ENCODE results near the gene COPZ2.

Gene COPZ2

DNA sequence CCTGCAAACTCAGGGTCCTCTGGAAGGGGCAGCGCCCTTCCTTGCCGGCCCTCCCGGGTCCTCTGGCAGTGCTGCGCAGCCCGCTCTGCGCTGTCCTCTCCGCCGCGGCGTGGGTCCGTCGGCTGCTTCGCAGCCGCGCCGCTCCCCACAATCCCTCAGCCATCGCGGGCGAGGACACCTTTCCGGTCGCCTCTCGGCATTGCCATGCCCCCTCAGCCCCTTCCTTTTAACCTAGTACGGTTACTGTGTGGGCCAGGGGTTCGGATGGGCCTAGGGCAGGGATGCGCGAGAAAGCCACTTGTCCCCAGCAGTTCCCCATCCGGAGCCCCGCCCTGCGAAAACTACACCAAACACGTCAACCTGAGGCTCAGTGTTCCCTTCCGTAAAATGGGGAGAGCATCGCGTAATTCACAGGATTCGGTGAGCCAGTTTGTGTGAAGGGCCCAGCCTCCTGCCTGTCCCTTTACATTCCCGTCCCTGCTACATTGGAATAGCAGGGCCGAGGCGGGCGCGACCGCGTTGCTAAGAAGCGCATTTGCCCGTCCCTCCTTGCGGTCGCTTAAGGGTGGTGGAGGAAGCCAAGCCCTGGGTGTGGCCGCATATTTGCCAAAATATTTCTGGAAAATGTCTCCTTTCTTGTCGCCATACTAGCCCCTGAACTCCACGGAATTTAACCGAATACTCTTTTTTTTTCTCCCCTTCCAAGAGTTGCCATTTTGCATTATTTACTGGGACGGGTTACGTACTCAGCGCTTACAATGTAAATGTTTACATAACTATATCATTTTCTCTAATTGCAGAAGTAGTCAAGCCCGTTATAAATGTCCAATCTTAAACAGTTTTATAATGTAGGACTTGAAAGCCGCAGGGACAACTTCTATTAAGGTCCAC is 13.2 kb downstream of the COPZ2 start:
- peak overlapping the region; percentile 77; the same call in 1 of the 2 replicates for H3K27ac ChIP-seq (ENCODE audit: extremely low read depth, low read depth, low read length)
- no peaks in the 10 kb centered on the region for H3K9me3 ChIP-seq (ENCODE audit: control insufficient read depth, insufficient read depth, low read depth, low read length)
- ChIA-PET CTCF (interaction anchor here (0.5 to 15.5 kb wide), 33 partner anchors 12 to 1140 kb away, joined by 3 to 386 read pairs (median 6); partner anchors contain the start of genes NFE2L1 and PNPO), POLR2A (interaction anchor here (0.6 to 2.2 kb wide), 11 partner anchors 22 to 855 kb away, joined by 3 to 22 read pairs (median 6); partner anchors contain the start of genes NFE2L1 and PNPO)
- peak overlapping the region; percentile 42 for H3K4me3 ChIP-seq (ENCODE audit: low read depth, low read length)
- no peaks in the 10 kb centered on the region for H3K36me3 ChIP-seq (ENCODE audit: control insufficient read depth in 2 of 2, insufficient read depth in 1 of 2, low read length in 2 of 2)
- H3K4me1 ChIP-seq (ENCODE audit: control insufficient read depth, insufficient read depth, low read length) = peaks cover 14% of the 10 kb centered on the region
- TF ChIP-seq ZNF548 (tag by site-specific recombination; IDR thresholded peaks at IDR 0.05) (no peak), ZBTB1 (tag by site-specific recombination; IDR thresholded peaks at IDR 0.05) (0 out of 2 replicates have a peak, but pooled peaks have one; percentile 10), ZNF354C (tag by site-specific recombination; IDR thresholded peaks at IDR 0.05; ENCODE audit: borderline replicate concordance, low read depth) (no peak), YY1 (tag by site-specific recombination; IDR thresholded peaks at IDR 0.05) (peak; percentile 34; the same call in 1 of the 2 replicates), KLF1 (tag by site-specific recombination; IDR thresholded peaks at IDR 0.05) (peak; percentile 97), ZNF335 (tag by site-specific recombination; conservative IDR thresholded peaks at IDR 0.05) (peak; percentile 79), ZNF211 (tag by site-specific recombination; IDR thresholded peaks at IDR 0.05; ENCODE audit: low read depth) (no peak), ZFHX2 (tag by site-specific recombination; conservative IDR thresholded peaks at IDR 0.05) (0 out of 2 replicates have a peak, but pooled peaks have one; percentile 25), YY2 (tag by site-specific recombination; IDR thresholded peaks at IDR 0.05) (peak; percentile 62; the same call in 1 of the 2 replicates), ZBTB17 (tag by site-specific recombination; IDR thresholded peaks at IDR 0.05) (0 out of 2 replicates have a peak, but pooled peaks have one; percentile 3), ZNF341 (tag by site-specific recombination; IDR thresholded peaks at IDR 0.05; ENCODE audit: low read depth) (peak; percentile 8; the same call in 1 of the 2 replicates), ZNF10 (tag by site-specific recombination; IDR thresholded peaks at IDR 0.05) (0 out of 2 replicates have a peak, but pooled peaks have one; percentile 12), ZFP37 (tag by site-specific recombination; IDR thresholded peaks at IDR 0.05) (0 out of 2 replicates have a peak, but pooled peaks have one; percentile 11), ZNF624 (tag by site-specific recombination; IDR thresholded peaks at IDR 0.05) (no peak), ZNF19 (tag by site-specific recombination; IDR thresholded peaks at IDR 0.05; ENCODE audit: low read depth) (no peak), ZNF280C (tag by site-specific recombination; IDR thresholded peaks at IDR 0.05) (no peak), ZNF670 (tag by site-specific recombination; IDR thresholded peaks at IDR 0.05; ENCODE audit: low read depth) (no peak), ZNF621 (tag by site-specific recombination; IDR thresholded peaks at IDR 0.05) (no peak), ZNF112 (tag by site-specific recombination; IDR thresholded peaks at IDR 0.05) (no peak), GFI1B (tag by site-specific recombination; IDR thresholded peaks at IDR 0.05) (no peak; the same call in 1 of the 2 replicates), ZSCAN4 (tag by site-specific recombination; IDR thresholded peaks at IDR 0.05) (no peak; the same call in 1 of the 2 replicates), ZNF610 (tag by site-specific recombination; IDR thresholded peaks at IDR 0.05; ENCODE audit: borderline replicate concordance) (0 out of 2 replicates have a peak, but pooled peaks have one; percentile 12), KLF9 (tag by site-specific recombination; IDR thresholded peaks at IDR 0.05; ENCODE audit: low read depth) (peak; percentile 25; the same call in 1 of the 2 replicates), KLF7 (tag by site-specific recombination; IDR thresholded peaks at IDR 0.05; ENCODE audit: borderline replicate concordance) (peak; percentile 72; the same call in 1 of the 2 replicates), ZNF449 (tag by site-specific recombination; IDR thresholded peaks at IDR 0.05) (no peak; the same call in 1 of the 2 replicates), ZNF777 (tag by site-specific recombination; IDR thresholded peaks at IDR 0.05; ENCODE audit: borderline replicate concordance) (0 out of 2 replicates have a peak, but pooled peaks have one; percentile 43)
- TF ChIP-seq, protein P1, sequence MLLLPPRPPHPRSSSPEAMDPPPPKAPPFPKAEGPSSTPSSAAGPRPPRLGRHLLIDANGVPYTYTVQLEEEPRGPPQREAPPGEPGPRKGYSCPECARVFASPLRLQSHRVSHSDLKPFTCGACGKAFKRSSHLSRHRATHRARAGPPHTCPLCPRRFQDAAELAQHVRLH (tag by site-specific recombination; IDR thresholded peaks at IDR 0.05) = peak; percentile 89
- TF ChIP-seq, protein P2, sequence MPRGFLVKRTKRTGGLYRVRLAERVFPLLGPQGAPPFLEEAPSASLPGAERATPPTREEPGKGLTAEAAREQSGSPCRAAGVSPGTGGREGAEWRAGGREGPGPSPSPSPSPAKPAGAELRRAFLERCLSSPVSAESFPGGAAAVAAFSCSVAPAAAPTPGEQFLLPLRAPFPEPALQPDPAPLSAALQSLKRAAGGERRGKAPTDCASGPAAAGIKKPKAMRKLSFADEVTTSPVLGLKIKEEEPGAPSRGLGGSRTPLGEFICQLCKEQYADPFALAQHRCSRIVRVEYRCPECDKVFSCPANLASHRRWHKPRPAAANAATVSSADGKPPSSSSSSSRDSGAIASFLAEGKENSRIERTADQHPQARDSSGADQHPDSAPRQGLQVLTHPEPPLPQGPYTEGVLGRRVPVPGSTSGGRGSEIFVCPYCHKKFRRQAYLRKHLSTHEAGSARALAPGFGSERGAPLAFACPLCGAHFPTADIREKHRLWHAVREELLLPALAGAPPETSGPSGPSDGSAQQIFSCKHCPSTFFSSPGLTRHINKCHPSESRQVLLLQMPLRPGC (tag by site-specific recombination; IDR thresholded peaks at IDR 0.05) = peak; percentile 71; the same call in 1 of the 2 replicates
